Endothelial cell of umbilical vein (primary cell): ENCODE data around the gene CDH20. TPM values are rescaled to one million over a fixed set of nuclear protein-coding genes. Genes with fewer than 3 reads are reported as not detected.

Experiments used
- BruUV-seq: library from RNA; stranded (reverse); fragments of 400-500 nt; replicated peaks from 2 replicates; lab custom pipeline; 2021; lab: Mats Ljungman, UMichigan
- CTCF ChIA-PET: fragments of 300-600, 350-600 bp; sonication (Branson Sonifier 250); formaldehyde crosslinking; loops from one replicate; lab custom pipeline; 2021; ENCODE audit warnings: antibody characterized with exemption, inconsistent platforms; lab: Charles Lee
- POLR2A ChIA-PET: fragments of 300-600, 350-600 bp; sonication (Branson Sonifier 250); formaldehyde crosslinking; loops from one replicate; lab custom pipeline; 2021; ENCODE audit warnings: antibody characterized with exemption, inconsistent platforms; lab: Charles Lee
- DNase-seq: peaks from one replicate; pipeline ENCODE4 v3.0.0-alpha.2; 2011; ENCODE audit warnings: low read depth, low spot score
- FAIRE-seq: peaks from 2 replicates; lab custom pipeline; 2011; peaks lifted over from hg19 to GRCh38; lab: Jason Lieb, UNC
- H2AFZ ChIP-seq: 2 replicates; pipeline ENCODE4 v1.6.0; 2012; ENCODE audit warnings: low read depth, low read length, control low read depth, inconsistent platforms
- H3K27ac ChIP-seq: 2 replicates; pipeline ENCODE4 v1.5.1; 2011; ENCODE audit warnings: low read depth, mild to moderate bottlenecking, control low read depth, low read length, moderate library complexity; ENCODE audit not compliant: insufficient read depth
- H3K27me3 ChIP-seq, 2 experiments: 2 replicates each; pipeline versions ENCODE4 v1.6.0 to v1.6.1; 2011; ENCODE audit warnings: low read length in 2 of 2, mixed read lengths in 1 of 2; ENCODE audit not compliant: control insufficient read depth in 2 of 2, insufficient read depth in 2 of 2
- H3K36me3 ChIP-seq, 2 experiments: 2 replicates in 1 of 2; 3 replicates in 1 of 2; pipeline ENCODE4 v1.5.1; 2011; ENCODE audit warnings: low read length in 2 of 2, mild to moderate bottlenecking in 1 of 2, moderate library complexity in 1 of 2; ENCODE audit not compliant: control insufficient read depth in 2 of 2, insufficient read depth in 2 of 2; ENCODE audit errors: extremely low read depth in 1 of 2
- H3K4me1 ChIP-seq: 3 replicates; pipeline ENCODE4 v1.5.1; 2011; ENCODE audit warnings: mild to moderate bottlenecking, low read length; ENCODE audit not compliant: control insufficient read depth, insufficient read depth; ENCODE audit errors: extremely low read depth
- H3K4me2 ChIP-seq: 2 replicates; pipeline ENCODE4 v1.6.1; 2011; ENCODE audit warnings: low read length, control low read depth, mixed read lengths; ENCODE audit not compliant: insufficient read depth
- H3K4me3 ChIP-seq, 3 experiments: fragments of 200-600 bp in 1 of 3; sonication (generic), shearing (Covaris generic) in 1 of 3; replicated peaks in 1 of 3; 2 replicates each; pipeline ENCODE4 v1.5.1; 2011 to 2016; ENCODE audit warnings: control low read depth in 3 of 3, low read length in 3 of 3, mild to moderate bottlenecking in 2 of 3, inconsistent platforms in 1 of 3, low read depth in 1 of 3, moderate library complexity in 1 of 3; ENCODE audit not compliant: insufficient read depth in 1 of 3
- H3K79me2 ChIP-seq: 2 replicates; pipeline ENCODE4 v1.6.0; 2012; ENCODE audit warnings: low read length, inconsistent platforms; ENCODE audit not compliant: control insufficient read depth, insufficient read depth
- H3K9ac ChIP-seq: replicated peaks from 2 replicates; pipeline ENCODE3; 2011; ENCODE audit warnings: low read length, control low read depth; ENCODE audit not compliant: insufficient read depth; ENCODE audit errors: extremely low read depth
- H3K9me1 ChIP-seq: replicated peaks from 3 replicates; pipeline ENCODE4 v1.6.0; 2011; ENCODE audit warnings: mild to moderate bottlenecking, low read length; ENCODE audit not compliant: control insufficient read depth, insufficient read depth; ENCODE audit errors: extremely low read depth
- H3K9me3 ChIP-seq: replicated peaks from 2 replicates; pipeline ENCODE4 v1.5.1; 2012; ENCODE audit warnings: low read length, inconsistent platforms; ENCODE audit not compliant: control insufficient read depth, insufficient read depth
- H4K20me1 ChIP-seq: replicated peaks from 2 replicates; pipeline ENCODE3; 2011; ENCODE audit warnings: mild to moderate bottlenecking, low read length; ENCODE audit not compliant: control insufficient read depth, insufficient read depth; ENCODE audit errors: extremely low read depth
- EZH2 ChIP-seq: IDR thresholded peaks from 2 replicates; pipeline ENCODE4 v1.6.1; 2012; ENCODE audit warnings: borderline replicate concordance, low read depth, mild to moderate bottlenecking, moderate library complexity, low read length, inconsistent platforms; ENCODE audit not compliant: severe bottlenecking
- FOS ChIP-seq: IDR thresholded peaks from 2 replicates; pipeline ENCODE4 v1.6.1; 2011; ENCODE audit warnings: mild to moderate bottlenecking, low read length, moderate library complexity, borderline replicate concordance; ENCODE audit not compliant: insufficient read depth
- GATA2 ChIP-seq: IDR thresholded peaks from 2 replicates; pipeline ENCODE4 v1.7.0; 2011; ENCODE audit warnings: low read depth, mild to moderate bottlenecking, moderate library complexity, mixed read lengths, low read length; ENCODE audit not compliant: insufficient read length, insufficient read depth
- JUN ChIP-seq: IDR thresholded peaks from 2 replicates; pipeline ENCODE4 v1.6.1; 2011; ENCODE audit warnings: borderline replicate concordance, low read depth; ENCODE audit not compliant: insufficient read length, insufficient read depth
- MYC ChIP-seq: IDR thresholded peaks from one replicate; pipeline ENCODE4 v1.6.1; 2011; ENCODE audit warnings: mild to moderate bottlenecking, low read depth, low read length
- POLR2A ChIP-seq: IDR thresholded peaks from 2 replicates; pipeline ENCODE4 v1.6.1; 2012; ENCODE audit warnings: low read depth, mild to moderate bottlenecking, control low read depth, low read length
- POLR2AphosphoS5 ChIP-seq: IDR thresholded peaks from 2 replicates; pipeline ENCODE4 v1.6.1; 2012; ENCODE audit warnings: low read depth, mild to moderate bottlenecking, control low read depth, low read length, moderate library complexity; ENCODE audit not compliant: insufficient read depth
- dilution Hi-C: fragments of 300-500 bp; cut with MboI; formaldehyde crosslinking; loops from one replicate; pipeline ENCODE4 v1.15.0; 2019; ENCODE audit warnings: low sequenced_read_pairs; ENCODE audit not compliant: extremely low pct_ligation_motif_present
- intact Hi-C: fragments of 100-400 bp; cut with micrococcal nuclease; formaldehyde crosslinking; loops from one replicate; pipeline ENCODE4 v1.10.0; 2022
- polyA plus RNA-seq, 4 experiments: library from polyadenylated mRNA; depleted of rRNA in 3 of 4; stranded (reverse) in 3 of 4; unstranded in 1 of 4; fragments of >200 nt; gene quantifications; 2 replicates each; pipeline versions ENCODE4 v1.2.1 to v1.2.3, GENCODE V29; 2011 to 2012; ENCODE audit warnings: missing spikeins in 1 of 4
- total RNA-seq: library from RNA; stranded (reverse); gene quantifications from 2 replicates; pipeline ENCODE4 v1.2.3, GENCODE V29; 2021
- TF ChIP-seq, protein P1 (sequence below): IDR thresholded peaks from 2 replicates; pipeline ENCODE4 v1.6.1; 2011; ENCODE audit not compliant: insufficient read depth, insufficient read length
- TF ChIP-seq, protein P2 (sequence below), 2 donors: IDR thresholded peaks; 1 replicate in 1 of 2; 2 replicates in 1 of 2; pipeline ENCODE4 v1.5.1; 2011; ENCODE audit warnings: low read length in 2 of 2, mild to moderate bottlenecking in 2 of 2, moderate library complexity in 2 of 2, control low read depth in 1 of 2, inconsistent platforms in 1 of 2, low read depth in 1 of 2; ENCODE audit not compliant: insufficient read depth in 1 of 2; ENCODE audit errors: extremely low read depth in 1 of 2

CDH20 gene
- total and polyA plus RNA-seq, 2 donors (not counting 3 experiments of a cell fraction or from before 2014, with no cell fraction given): not detected

DNA sequence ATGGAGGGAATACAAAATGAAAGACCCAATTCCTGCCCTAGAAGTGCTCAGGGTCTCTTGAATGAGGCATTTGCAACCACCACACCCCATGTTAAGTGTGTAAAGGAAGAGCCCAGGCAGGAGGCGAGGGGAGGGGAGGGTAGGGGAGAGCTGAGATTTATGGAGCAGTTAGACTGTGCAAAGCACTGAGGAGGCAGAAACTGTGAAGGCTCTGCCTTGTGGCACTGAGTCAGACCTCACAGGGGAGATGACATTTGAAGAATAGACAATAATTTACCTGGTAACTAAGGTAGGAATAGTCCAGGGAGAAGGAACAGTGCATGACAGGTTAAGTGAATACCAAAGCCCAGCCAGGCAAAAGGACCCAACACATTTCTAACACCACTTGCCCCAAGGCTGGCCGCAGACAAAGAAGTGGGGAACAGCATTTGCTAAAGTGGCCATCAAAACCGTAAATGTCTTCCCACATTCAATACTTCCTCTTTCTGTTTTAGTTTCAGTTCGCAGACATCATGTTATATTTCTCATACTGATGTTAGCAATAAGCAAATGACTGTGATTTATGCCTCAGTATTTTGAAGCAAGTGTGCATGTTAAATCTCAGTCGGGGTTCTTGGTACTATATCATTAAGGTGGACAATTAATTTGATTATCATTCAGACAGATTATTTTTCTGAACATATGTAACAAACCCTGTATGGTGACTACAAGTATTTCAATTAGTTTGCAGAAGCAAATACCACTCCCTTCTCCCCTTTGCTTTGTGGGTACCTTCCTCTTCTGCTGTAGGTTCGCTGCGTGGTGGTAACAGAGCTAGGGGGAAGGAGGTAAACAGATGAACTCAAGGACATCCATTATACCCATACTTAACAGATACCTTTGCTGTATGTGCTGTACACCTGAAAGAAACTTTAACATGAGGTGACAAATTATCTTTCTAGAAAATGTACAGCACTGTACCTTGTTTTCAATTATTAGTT lies 27.5 kb downstream of the CDH20 start:
- POLR2A ChIA-PET: no interaction called here
- CTCF ChIA-PET: interaction anchor here (1.3 kb wide), 1 partner anchor 9 kb away, joined by 3 read pairs; no protein-coding TSS in a partner anchor
- no TSS peak for BruUV-seq
- Histone ChIP-seq H3K27me3 (no peaks in the 10 kb centered on the region), H3K4me3 (no peak overlapping the region), H3K79me2 (no peaks in the 10 kb centered on the region), H3K4me2 (no peak overlapping the region), H3K9ac (no peak overlapping the region), H3K9me3 (no peaks in the 10 kb centered on the region), H3K36me3 (no peaks in the 10 kb centered on the region), H3K4me1 (no peaks in the 10 kb centered on the region), H3K27ac (no peak overlapping the region), H3K9me1 (no peaks in the 10 kb centered on the region), H2AFZ (no peak overlapping the region), H4K20me1 (no peaks in the 10 kb centered on the region)
- dilution Hi-C loops (no loop called here), intact Hi-C loops (no loop called here)
- FAIRE-seq (no peak), DNase-seq (no peak)
- TF ChIP-seq EZH2 (no peak), POLR2AphosphoS5 (no peak), FOS (no peak), MYC (no peak), POLR2A (no peak), JUN (no peak), GATA2 (no peak)
- TF ChIP-seq, protein P1, sequence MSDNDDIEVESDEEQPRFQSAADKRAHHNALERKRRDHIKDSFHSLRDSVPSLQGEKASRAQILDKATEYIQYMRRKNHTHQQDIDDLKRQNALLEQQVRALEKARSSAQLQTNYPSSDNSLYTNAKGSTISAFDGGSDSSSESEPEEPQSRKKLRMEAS: no peak
- TF ChIP-seq, protein P2, sequence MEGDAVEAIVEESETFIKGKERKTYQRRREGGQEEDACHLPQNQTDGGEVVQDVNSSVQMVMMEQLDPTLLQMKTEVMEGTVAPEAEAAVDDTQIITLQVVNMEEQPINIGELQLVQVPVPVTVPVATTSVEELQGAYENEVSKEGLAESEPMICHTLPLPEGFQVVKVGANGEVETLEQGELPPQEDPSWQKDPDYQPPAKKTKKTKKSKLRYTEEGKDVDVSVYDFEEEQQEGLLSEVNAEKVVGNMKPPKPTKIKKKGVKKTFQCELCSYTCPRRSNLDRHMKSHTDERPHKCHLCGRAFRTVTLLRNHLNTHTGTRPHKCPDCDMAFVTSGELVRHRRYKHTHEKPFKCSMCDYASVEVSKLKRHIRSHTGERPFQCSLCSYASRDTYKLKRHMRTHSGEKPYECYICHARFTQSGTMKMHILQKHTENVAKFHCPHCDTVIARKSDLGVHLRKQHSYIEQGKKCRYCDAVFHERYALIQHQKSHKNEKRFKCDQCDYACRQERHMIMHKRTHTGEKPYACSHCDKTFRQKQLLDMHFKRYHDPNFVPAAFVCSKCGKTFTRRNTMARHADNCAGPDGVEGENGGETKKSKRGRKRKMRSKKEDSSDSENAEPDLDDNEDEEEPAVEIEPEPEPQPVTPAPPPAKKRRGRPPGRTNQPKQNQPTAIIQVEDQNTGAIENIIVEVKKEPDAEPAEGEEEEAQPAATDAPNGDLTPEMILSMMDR (IDR thresholded peaks at IDR 0.05; ENCODE audit: extremely low read depth in 1 of 2, insufficient read depth in 1 of 2, low read depth in 1 of 2, low read length in 2 of 2): no peak
